Fibroblast of pulmonary artery (primary cell): ENCODE measurements around the gene BAG3.

Experiments
- DNase-seq: peaks from one replicate; pipeline ENCODE4 v3.0.0-alpha.2; 2010; ENCODE audit warnings: low read depth
- H3K4me3 ChIP-seq: replicated peaks from 2 replicates; pipeline ENCODE4 v1.5.1; 2011; ENCODE audit warnings: low read depth, mild to moderate bottlenecking, control low read depth, low read length, moderate library complexity
- CTCF ChIP-seq: IDR thresholded peaks from 2 replicates; pipeline ENCODE4 v1.5.1; 2011; ENCODE audit warnings: mild to moderate bottlenecking, control low read depth, low read length, inconsistent platforms; ENCODE audit errors: missing control alignments

BAG3 gene

GRCh38 chr10:119650692-119651513 lies at the start of gene BAG3:
BAG3 (plus strand) TSS chr10:119651380; CDS start chr10:119651676, 296 bp downstream.
- DNase-seq: peak; percentile 95
- TF ChIP-seq CTCF: no peak
- peak within 1 kb of the TSS; percentile 77 for H3K4me3 ChIP-seq

GRCh38 chr10:119602241-119603095 lies 48.7 kb upstream of the BAG3 start:
- no peak overlapping the region for H3K4me3 ChIP-seq
- DNase-seq: peak; percentile 33
- peak; percentile 66 for TF ChIP-seq CTCF

- DNase-seq: no peak
- TF ChIP-seq CTCF: no peak
- H3K4me3 ChIP-seq: no peak overlapping the region
Observed at GRCh38 chr10:119604468-119604867, 46.7 kb upstream of the BAG3 start.

GRCh38 chr10:119608316-119609155 lies 42.6 kb upstream of the BAG3 start:
- TF ChIP-seq CTCF: peak; percentile 72
- peak; percentile 43 for DNase-seq
- H3K4me3 ChIP-seq: no peak overlapping the region

GRCh38 chr10:119609516-119609915 lies 41.7 kb upstream of the BAG3 start:
- no peak overlapping the region for H3K4me3 ChIP-seq
- no peak for TF ChIP-seq CTCF
- no peak for DNase-seq

GRCh38 chr10:119611433-119611832 lies 39.7 kb upstream of the BAG3 start:
- H3K4me3 ChIP-seq: no peak overlapping the region
- no peak for TF ChIP-seq CTCF
- no peak for DNase-seq
